Measurements from ENCODE around the gene ZKSCAN5.
A peak's percentile ranks its signal among the peaks of the same experiment; 100 is the strongest.
"Not testable (repeated sequence)": the region's sequence is repeated elsewhere in the genome, so short reads cannot be mapped to it uniquely, and the experiment has no call there.

The ZKSCAN5 gene

DNA sequence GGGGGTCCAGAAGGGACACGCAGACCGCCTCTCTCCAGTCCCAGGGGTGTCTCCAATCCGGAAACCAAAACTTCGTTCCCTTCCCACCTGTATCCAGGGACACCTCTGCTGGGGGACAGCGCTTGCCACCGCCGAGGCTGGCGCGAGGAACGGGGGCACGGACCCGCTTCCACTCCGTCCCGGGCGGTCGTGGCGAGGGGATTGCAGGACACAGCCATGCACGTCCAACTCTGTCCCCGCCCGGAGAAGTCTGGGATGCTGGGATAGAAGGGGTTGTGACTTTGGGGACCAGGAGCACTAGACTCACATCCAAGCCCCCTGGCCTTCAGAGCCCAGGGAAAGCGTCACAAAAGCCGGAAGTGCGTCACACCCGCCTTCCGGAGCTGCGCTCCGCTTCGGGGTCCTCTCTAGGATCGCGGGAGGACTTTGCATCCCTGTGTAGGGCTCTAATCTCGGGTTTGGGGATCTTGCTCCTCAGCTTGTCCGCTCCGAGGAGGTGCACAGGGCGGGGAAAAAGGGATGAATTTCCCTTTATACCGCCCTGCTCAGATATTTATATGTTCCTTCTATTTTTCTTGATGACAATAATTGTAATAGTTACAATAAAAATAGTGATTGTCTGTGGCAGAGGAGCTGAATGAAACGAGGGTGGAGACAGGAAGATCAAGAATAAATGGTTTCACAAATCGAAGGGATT, 47.5 kb downstream of the ZKSCAN5 start, which contains the start of gene FAM200A:
Gene FAM200A, minus strand, starts transcription at position 348 of the 697 bp plus-strand sequence. CDS start 3,707 bp downstream, outside the sequence.
- peak; percentile 69 for DNase-seq (ENCODE audit: low read depth, low spot score)

DNA sequence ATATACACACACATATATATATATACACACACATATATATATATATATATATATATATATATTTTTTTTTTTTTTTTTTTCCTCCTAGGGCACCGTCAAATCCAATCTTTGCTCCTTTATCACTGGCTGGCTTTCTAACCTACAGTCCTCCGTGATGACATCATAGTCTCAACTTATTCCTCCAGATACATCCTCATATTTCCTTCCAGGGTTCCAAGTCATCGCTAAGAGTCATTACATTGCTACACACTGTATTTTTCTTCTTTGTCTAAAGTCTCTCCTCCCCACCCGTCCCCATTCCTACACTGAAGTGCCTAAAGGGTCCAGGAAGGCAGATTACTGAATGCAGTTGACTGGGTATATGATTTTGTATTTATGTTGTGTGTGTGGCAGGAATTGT, 48.6 kb downstream of the ZKSCAN5 start:
- DNase-seq (ENCODE audit: low read depth, low spot score), result no peak

DNA sequence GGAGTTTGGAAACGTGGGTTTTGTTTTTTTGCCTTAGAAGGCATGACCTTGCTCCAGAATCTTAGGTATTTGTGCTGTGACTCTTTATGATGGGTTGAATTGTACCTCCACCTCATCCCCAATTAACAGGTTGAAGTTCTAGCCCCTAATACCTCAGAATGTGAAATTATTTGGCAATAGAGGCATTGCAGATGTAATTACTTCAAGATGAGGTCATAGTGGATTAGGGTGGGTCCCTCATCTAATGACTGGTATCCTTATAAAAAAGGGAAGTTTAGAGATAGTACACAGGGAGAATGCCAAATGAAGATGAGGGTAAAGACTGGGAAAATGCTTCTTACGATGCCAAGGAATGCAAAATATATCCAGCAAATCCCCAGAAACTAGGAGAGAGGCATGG, 50.5 kb downstream of the ZKSCAN5 start:
- no peak for DNase-seq (ENCODE audit: low read depth, low spot score)

DNA sequence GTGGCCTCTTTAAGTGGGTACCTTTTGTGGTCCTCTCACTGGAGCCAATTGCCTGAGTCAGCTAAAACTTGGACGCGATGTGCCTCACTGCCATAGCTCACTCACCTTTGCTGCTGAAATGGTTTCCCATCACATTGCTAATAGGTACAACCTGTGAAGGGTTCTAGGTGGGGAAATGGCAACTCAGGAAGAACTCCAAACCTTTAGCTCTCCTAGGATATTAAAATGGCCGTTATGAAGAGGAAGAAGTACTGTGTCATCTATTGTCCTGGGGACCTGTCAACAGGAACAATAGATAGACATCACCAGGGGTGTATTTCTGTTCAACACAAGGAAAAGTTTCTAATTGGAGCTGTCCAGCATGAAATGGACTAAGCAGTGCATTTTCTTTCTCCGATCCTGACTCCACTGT, 52.7 kb downstream of the ZKSCAN5 start:
- no peak for DNase-seq (ENCODE audit: low read depth, low spot score)

DNA sequence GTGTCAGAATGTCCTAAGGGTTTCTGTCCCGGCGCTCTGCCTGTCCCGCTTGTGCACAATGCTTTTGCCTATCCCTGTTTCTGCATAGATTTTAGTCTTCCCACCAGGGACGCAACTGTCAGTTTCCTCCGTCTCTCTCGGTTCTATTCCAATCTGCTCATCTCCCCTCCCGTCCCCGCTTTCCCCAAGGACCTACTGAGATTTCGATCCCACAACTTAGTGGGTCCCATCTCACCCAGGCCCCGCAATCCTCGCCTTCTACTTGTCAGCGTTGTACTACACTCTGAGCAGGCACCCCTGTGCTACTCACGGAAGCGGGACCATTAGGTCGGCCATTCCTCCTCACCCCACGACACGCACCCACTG, 53.5 kb downstream of the ZKSCAN5 start:
- DNase-seq (ENCODE audit: low read depth, low spot score), result no peak

DNA sequence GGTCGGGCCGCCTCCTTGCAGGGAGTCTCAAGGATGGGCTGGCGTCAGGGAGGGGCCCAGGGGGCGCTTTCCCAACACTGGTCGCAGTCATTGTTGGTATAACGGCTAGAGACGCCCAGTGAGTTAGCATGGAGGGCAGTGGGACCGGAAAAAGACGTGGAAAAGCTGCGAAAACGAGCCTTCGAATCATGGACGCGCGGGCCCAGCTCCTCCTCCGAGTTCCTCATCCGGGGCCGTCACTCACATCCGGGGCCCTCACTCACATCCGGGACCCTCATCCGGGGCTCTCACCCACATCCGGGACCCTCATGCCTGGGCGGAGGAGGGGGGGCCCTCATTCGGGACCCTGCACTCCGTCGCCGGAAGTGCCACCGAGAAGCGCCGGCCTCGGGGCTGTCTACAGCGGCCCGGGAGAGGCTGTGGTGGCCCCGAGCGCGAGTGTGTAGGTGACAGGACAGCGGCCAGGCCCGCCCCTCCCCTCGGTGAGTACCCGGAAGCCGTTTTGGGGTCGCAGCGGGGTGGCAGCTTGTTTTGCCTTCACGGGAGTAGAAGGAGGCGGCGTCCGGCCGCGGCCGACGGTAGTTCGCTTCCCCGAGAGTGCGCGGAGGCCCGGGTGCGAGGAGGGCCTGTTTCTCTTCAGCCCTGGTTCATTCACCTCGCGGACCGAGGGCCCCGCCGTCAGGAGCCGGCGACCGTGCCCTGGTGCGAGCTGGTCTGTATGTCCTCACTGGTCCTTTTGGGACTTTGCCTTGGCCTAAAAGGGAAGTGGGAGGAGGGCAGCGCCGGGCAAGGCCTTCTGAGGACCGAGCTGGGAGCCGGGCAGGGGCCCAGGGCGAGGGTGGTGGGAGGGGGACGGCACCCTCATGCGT, 54.1 kb downstream of the ZKSCAN5 start, which contains the start of gene ZNF655:
Gene ZNF655, plus strand, starts transcription at position 337 of the 869 bp plus-strand sequence. CDS start 1,918 bp downstream, outside the sequence.
- DNase-seq (ENCODE audit: low read depth, low spot score), result peak; percentile 81

DNA sequence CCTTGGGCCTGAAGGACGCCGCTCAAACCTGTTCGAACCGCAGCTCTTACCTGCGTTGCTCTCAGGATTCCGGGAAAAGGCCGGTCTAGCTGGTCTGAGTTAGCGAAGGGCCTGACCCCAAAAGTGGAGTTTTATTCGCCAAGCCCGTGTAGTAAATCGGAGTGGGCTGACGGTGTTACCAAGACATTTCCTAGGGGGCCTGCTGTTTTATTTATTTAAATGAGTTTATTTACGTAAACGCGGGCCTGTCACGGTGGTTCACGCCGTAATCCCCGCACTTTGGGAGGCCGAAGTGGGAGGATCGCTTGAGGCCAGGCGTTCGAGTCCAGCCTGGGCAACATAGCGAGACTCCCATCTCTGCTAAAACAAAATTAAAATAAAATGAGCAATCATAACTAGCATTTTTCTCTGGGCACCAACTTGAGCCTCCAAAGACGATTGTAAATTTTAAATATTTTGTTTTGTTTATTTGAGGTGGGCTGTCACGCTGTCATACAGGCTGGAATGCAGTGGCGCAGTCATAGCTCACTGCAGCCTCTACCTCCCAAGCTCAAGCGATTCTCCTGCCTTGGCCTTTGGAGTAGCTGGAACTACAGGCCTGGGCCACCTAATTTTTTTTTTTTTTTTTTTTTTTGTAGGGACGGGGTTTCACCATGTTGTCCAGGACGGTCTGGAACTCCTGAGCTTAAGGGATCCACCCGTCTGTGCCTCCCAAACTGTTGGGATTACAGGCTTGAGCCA, 54.9 kb downstream of the ZKSCAN5 start:
- DNase-seq (ENCODE audit: low read depth, low spot score), result no peak

DNA sequence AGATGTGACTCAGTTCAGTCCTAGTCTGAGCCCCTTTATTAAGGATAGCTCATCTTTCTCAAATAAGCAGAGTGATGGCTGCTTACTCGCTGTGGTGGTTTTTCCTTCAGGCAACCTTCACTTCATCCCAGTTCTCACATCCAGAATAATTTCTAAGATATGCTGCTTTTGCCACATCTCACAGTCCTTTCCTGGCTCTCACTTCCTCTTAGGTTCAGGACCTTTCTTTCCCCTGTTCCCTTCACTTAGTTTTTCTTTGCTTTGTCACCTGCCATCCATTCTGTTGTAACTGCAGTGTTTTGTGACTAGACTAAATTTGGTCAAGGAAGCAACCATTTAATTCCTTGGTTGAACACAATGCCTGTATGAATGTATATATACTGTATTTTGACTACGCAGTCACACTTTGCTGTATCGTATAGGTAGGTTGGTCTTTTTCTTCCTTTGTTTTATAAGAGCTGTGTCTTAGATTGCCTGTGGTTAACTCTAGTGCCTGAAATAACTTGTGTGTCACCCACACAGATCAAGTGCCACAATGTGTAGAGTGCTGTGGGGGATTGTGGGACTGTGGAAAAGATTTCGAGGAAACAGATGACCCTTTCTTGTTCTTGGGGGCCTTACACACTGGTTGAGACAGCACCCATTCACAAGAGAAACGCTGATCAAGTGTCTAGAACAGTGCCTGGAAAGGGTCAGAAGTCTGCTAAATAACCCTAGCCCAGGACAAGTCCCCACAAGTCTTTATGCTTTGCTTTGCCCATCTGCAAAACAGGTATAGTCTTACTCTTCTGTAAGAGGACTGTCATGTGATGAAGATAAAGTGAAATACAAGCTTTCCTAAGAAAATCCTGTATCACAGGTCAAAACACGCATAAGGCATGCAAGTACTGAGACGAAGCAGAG, 56.6 kb downstream of the ZKSCAN5 start:
- no peak for DNase-seq (ENCODE audit: low read depth, low spot score)

DNA sequence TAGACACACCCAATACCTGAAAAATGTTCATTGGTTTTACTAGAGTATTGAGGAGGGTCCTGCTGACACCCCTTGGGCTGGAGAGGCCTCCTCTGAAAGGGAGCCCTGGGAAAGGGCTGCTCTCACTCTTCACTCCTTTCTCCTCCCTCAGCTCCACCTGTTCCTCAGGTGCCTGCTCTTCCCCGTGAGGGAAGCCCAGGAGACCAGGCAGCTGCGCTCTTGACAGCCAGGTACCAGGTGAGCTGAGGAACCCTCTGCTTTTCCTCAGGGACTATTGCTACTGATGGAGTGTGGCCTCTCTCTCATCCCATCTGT, 57.2 kb downstream of the ZKSCAN5 start:
- DNase-seq (ENCODE audit: low read depth, low spot score), result no peak

DNA sequence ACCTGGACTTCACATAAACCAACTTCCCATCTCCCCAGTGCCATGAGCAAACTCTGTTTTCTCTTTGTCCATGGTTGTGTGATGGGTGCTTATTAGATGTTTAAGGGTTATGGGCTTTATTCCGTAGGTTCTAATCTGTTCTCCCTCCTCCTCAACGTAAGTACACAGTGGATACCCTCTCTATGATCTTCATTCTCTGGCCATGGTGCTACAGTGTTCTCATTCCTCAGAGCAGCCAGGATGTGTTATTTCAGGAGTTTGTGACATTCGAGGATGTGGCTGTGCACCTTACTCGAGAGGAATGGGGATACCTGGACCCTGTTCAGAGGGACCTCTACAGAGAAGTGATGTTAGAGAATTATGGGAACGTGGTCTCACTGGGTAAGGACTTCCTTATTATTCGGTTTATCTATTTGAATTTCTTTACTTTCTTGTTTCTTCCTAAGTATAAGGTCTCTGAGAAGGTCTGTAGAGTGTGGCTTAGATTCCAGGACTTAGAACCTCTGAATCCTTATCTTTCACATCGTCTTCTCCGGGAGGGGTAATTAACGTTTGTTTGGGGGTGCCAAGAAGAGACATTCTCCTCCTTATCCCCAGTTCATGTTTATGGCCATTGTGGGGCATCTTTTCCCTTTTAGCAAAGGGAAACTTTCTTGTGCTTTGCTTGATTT, 57.8 kb downstream of the ZKSCAN5 start:
- no peak for DNase-seq (ENCODE audit: low read depth, low spot score)

DNA sequence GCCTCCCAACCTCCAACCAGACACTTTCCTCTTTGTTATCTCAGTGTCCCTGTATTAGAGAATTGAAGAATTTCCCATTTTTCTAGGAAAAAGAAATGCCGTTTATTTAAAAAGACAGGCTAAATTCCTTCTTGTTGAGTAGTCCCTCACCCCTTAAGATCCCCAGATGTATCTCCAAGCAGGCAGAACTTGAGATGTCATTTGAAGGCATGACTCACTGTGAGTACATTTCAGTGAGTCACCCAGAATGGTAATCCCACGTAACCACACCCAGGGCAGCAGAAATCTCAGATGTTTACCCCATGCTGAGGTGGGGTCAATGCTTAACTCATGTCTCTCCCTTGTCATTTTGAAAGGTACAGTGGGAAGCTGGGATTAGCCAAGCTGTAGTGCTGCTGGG, 58.4 kb downstream of the ZKSCAN5 start:
- peak; percentile 15 for DNase-seq (ENCODE audit: low read depth, low spot score)

DNA sequence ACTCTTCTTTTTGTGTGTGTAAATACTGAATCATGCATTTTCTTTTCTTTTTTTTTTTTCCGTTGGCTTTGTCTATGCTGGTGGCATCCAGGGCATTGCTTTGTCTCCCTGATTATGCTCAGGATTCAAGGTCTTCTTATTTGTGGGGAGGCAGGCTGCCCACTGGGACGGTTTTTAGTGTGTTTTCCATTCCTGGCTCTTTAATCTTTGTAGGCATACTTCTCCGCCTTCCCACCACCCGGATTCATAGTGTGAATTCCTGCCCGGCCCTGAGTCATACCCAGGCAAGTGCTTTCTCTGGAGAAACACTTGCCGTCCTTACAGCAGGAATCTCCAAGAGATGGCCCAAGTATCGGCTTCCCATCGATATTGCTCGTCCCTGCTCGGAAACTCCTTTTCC, 59.2 kb downstream of the ZKSCAN5 start:
- DNase-seq (ENCODE audit: low read depth, low spot score), result no peak

DNA sequence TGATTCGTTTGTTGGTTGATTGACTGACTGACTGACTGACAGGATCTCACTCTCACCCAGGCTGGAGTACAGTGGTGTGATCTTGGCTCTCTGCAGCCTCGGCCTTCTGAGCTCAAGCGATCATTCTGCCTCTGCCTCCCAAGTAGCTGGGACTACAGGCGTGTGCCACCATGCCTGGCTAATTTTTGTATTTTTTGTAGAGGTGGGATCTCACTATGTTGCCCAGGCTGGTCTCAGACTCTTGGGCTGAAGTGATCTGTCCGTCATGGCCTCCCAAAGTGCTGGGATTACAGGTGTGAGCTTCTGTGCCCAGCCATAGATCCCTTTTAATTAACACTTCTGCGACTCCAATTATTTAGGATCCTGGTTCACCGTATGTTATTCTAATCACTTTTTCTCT, 64.3 kb downstream of the ZKSCAN5 start:
- not testable (repeated sequence) for DNase-seq (ENCODE audit: low read depth, low spot score)

DNA sequence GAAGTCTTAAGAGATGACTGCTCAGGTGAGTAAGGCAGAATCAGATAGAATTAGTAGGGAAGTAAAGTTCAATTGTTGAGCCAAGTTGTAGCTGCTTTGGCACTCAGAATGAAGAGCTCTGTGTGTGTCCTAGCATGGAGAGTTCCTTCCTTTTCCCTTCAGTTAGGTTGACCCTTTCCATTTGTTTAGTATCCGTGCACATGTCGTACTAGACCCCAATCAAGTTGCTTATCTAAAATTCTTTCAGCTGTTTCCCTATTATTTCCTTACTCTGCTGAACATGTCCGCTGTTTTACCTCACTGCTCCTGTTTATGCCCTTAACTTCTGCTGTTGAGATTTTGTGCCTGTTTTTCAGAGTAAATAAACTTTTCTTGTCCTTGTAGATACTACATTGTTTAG, 67.3 kb downstream of the ZKSCAN5 start:
- DNase-seq (ENCODE audit: low read depth, low spot score), result no peak

DNA sequence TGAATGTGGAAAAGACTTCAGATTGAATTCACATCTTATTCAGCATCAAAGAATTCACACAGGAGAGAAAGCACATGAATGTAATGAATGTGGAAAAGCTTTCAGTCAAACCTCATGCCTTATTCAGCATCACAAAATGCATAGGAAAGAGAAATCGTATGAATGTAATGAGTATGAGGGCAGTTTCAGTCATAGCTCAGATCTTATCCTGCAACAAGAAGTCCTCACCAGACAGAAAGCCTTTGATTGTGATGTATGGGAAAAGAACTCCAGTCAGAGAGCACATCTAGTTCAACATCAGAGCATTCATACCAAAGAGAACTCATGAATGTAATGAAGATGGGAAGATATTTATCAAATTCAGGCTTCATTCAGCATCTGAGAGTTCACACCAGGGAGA, 68.8 kb downstream of the ZKSCAN5 start:
- DNase-seq (ENCODE audit: low read depth, low spot score), result no peak

DNA sequence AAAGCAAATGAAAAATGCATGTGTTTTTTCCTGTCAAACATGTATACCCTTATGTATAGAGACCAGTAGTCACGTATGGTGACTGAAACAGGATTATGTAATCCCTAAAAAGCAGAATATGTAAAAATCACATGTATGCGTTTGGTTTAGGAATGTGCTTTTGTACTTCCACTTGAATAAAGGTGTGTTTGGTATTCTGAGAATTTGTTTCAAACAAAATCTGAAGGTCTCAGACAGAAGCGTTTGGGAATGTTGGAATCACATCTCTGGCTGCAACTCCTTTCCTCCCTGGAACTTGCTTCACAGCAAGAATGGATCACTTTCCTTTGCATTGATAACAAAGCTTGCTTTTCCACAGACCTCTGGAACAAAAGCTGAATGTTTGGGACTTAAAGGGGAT, 71.8 kb downstream of the ZKSCAN5 start:
- no peak for DNase-seq (ENCODE audit: low read depth, low spot score)

DNA sequence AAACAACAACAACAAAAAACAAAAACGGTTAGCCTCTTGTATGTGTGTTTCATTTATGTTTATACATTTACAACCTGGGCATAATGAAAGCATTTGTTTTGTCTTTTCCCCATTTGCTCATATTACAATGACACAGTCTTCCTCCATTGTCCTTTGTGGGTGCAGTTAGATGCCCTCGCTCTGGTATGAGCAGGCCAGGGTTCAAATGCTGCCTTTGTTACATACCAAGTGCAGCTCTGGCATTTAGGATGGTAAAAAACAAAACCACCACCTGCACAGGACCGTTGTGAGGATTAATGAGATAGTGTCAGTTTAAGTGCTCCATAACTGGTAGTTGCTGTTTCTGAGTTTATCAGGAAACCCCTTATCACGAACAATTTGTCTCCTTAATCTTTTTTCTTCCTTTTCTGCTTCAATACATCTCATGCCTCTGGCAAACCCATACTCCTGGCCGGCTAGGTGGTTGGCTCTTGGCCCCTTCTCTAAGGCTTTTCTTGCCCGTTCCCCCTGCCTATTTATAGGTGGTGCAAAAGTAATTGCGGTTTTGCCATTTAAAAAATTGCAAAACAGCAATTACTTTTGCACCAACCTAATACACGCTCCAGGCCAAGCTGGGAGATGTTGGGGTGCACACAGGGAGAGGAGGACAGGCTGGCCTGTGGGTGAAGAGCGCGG, 75.0 kb downstream of the ZKSCAN5 start:
- DNase-seq (ENCODE audit: low read depth, low spot score), result no peak

DNA sequence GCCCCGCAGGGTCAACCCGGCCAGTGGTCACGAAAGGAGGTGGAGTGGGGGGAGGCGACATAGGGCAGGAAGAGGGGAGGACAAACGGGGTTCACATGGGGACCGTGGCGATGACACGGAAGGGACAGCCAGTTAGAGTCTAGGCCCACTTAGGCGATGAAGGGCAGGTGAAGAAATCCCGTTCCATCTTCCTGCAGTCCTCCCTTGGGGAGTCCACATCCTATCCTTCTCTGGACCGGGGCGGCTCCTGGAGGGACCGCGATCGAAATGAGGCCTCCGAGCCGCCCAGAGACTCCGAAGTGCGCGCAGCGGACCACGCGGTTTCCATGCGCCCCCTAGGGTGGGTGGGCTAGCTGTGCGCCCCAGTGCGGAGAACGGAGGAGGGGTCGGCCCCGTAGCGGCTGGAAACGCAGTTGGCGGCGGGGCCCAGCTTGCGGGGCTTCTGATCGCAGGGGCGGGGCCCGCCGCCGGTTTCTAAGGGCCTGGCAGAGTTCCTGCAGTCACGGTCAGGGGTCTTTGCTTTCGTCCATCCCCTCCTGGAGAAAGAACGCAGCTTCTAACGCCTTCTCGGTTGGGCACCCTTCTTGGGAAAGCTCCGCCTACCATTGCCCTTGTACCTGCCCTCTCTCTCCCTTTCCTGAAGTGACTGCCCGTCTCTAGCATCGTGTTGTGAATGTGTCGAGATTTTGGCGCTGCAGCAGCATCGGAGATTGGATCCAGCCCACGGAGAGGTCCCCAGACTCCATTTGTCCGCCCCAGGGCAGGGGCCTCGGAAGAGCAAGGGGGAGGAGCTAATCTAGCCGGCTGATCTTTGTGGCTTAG, 75.7 kb downstream of the ZKSCAN5 start:
- peak; percentile 12 for DNase-seq (ENCODE audit: low read depth, low spot score)

DNA sequence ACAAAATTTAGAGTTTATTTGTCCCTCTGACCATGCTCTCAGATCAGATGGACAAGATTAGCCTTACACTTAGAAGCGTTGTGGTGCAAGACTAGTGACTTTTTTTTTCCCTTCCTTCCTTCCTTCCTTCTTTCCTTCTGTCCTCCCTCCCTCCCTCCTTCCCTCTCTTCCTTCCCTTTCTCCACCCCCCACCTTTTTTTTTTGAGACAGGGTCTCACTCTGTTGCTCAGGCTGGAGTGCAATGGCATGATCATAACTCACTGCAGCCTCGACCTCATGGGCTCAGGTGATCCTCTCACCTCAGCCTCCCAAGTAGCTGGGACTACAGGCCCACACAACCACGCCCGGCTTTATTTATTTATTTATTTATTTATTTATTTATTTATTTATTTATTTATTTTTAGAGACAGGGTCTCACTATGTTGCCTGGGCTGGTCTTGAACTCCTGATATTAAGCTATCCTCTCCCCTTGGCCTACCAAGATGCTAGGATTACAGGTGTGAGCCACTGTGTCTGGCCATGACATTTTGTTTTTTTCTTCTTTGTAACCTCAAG, 76.4 kb downstream of the ZKSCAN5 start:
- DNase-seq (ENCODE audit: low read depth, low spot score), result not testable (repeated sequence)

All from activated CD4-positive, CD25-positive, alpha-beta regulatory T cell treated with anti-CD3 and anti-CD28 coated beads, Interleukin-2, amount 50 U/mL, for 16 hours (primary cell).